ENCODE measurements around the gene LPP.

DNA sequence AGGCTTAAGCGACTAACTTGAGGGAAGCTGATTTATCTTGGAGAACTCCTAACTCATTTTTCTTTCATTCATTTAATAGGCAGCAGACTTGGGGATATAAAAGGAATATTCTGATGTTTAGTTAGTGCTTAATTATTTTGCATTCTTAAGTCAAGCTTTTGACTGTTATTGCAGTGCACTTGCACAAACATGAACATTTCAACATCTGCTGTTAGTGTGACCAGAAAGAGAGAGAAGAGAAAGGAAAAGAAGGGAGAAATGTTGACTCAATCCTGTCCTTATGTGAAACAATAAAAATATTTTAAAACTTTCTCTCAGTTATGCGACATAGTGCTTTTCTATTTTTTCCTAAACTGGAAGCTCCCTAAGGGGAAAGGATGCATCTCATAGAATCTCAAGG, 507.8 kb downstream of the LPP start:
- TF ChIP-seq, protein P1, sequence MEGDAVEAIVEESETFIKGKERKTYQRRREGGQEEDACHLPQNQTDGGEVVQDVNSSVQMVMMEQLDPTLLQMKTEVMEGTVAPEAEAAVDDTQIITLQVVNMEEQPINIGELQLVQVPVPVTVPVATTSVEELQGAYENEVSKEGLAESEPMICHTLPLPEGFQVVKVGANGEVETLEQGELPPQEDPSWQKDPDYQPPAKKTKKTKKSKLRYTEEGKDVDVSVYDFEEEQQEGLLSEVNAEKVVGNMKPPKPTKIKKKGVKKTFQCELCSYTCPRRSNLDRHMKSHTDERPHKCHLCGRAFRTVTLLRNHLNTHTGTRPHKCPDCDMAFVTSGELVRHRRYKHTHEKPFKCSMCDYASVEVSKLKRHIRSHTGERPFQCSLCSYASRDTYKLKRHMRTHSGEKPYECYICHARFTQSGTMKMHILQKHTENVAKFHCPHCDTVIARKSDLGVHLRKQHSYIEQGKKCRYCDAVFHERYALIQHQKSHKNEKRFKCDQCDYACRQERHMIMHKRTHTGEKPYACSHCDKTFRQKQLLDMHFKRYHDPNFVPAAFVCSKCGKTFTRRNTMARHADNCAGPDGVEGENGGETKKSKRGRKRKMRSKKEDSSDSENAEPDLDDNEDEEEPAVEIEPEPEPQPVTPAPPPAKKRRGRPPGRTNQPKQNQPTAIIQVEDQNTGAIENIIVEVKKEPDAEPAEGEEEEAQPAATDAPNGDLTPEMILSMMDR (IDR thresholded peaks at IDR 0.05; ENCODE audit: insufficient read depth, low read depth, low read length), result no peak
- no peak for TF ChIP-seq EZH2 (IDR thresholded peaks at IDR 0.05; ENCODE audit: insufficient read depth, low read length)
